Measurements from ENCODE around the gene ELP4.

GRCh38 chr11:31625868-31626267, 116.3 kb downstream of the ELP4 start:
- no peak for TF ChIP-seq GATA2 (IDR thresholded peaks at IDR 0.05; ENCODE audit: low read depth, low read length)
- no peak for TF ChIP-seq GATA3 (IDR thresholded peaks at IDR 0.05; ENCODE audit: low read depth, low read length)

Data from SH-SY5Y (cell line).